Endodermal cell (in vitro differentiated cells): ENCODE measurements around the gene TRERF1. TPM values are rescaled to one million over a fixed set of nuclear protein-coding genes. Genes with fewer than 3 reads are reported as not detected.
"Not testable (repeated sequence)": the region's sequence is repeated elsewhere in the genome, so short reads cannot be mapped to it uniquely, and the experiment has no call there.

Experiments used
- DNase-seq: peaks from one replicate; pipeline ENCODE4 v3.0.0-alpha.2; 2017
- H3K27ac ChIP-seq: 2 replicates; pipeline ENCODE4 v1.5.1; 2013; ENCODE audit warnings: mild to moderate bottlenecking, low read depth, low read length, moderate library complexity
- H3K27me3 ChIP-seq: 2 replicates; pipeline ENCODE4 v1.6.1; 2013; ENCODE audit warnings: mild to moderate bottlenecking, low read length, moderate library complexity; ENCODE audit not compliant: insufficient read depth, control insufficient read depth, poor library complexity, severe bottlenecking
- H3K36me3 ChIP-seq: 2 replicates; pipeline ENCODE4 v1.7.0; 2013; ENCODE audit warnings: mild to moderate bottlenecking, low read length, moderate library complexity; ENCODE audit not compliant: control insufficient read depth, insufficient read depth
- H3K4me1 ChIP-seq: one replicate; pipeline ENCODE4 v1.7.0; 2013; ENCODE audit warnings: low read length; ENCODE audit not compliant: control insufficient read depth, insufficient read depth
- H3K4me3 ChIP-seq: 2 replicates; pipeline ENCODE4 v1.5.1; 2013; ENCODE audit warnings: mild to moderate bottlenecking, low read length, moderate library complexity
- H3K9ac ChIP-seq: 2 replicates; pipeline ENCODE4 v1.6.1; 2013; ENCODE audit warnings: mild to moderate bottlenecking, low read length, moderate library complexity; ENCODE audit not compliant: poor library complexity, severe bottlenecking; ENCODE audit errors: extremely low read depth
- H3K9me3 ChIP-seq: 2 replicates; pipeline ENCODE4 v1.6.1; 2013; ENCODE audit warnings: mild to moderate bottlenecking, low read length, moderate library complexity; ENCODE audit not compliant: control insufficient read depth
- H3K27ac Mint-ChIP-seq: 2 replicates; pipeline ENCODE4 v1.8.0; 2020; ENCODE audit warnings: mixed read lengths
- H3K27me3 Mint-ChIP-seq: 2 replicates; pipeline ENCODE4 v1.8.0; 2021; ENCODE audit warnings: mild to moderate bottlenecking, mixed read lengths; ENCODE audit not compliant: insufficient read depth
- H3K36me3 Mint-ChIP-seq: 2 replicates; pipeline ENCODE4 v1.8.0; 2020; ENCODE audit warnings: low read depth, mixed read lengths
- H3K4me1 Mint-ChIP-seq: 2 replicates; pipeline ENCODE4 v1.8.0; 2020; ENCODE audit warnings: mixed read lengths
- H3K4me3 Mint-ChIP-seq: 2 replicates; pipeline ENCODE4 v1.8.0; 2020; ENCODE audit warnings: mild to moderate bottlenecking, moderate library complexity, mixed read lengths
- H3K9me3 Mint-ChIP-seq: 2 replicates; pipeline ENCODE4 v1.8.0; 2020; ENCODE audit warnings: mild to moderate bottlenecking, mixed read lengths
- WGBS, 2 experiments: methylation state at CpG; one replicate each; pipeline versions ENCODE4 v1.1.5 to v1.1.7; 2013; ENCODE audit warnings: missing lambda C conversion rate in 2 of 2, mixed read lengths in 1 of 2; ENCODE audit not compliant: insufficient coverage in 1 of 2, insufficient read length in 1 of 2; 5-methylcytosine and 5-hydroxymethylcytosine counted together
- total RNA-seq, 2 donors: library from RNA; stranded (reverse); fragmentation: NEBNext Ultra II Directional in 1 of 2; extraction: Animal tissue kit (Norgen Biotek cat#: 25700) in 1 of 2; gene quantifications; 2 replicates in 1 of 2; 3 replicates in 1 of 2; pipeline ENCODE4 v1.2.1, GENCODE V29; 2021
- TF ChIP-seq, protein P1 (sequence below): fragments of 200-600 bp; sonication (generic); conservative IDR thresholded peaks from 2 replicates; pipeline ENCODE4 v1.5.0; 2021; ENCODE audit warnings: antibody characterized with exemption, mild to moderate bottlenecking

The TRERF1 gene
- total RNA-seq, 2 donors from 2014 or later: 4.7 to 5.3 TPM

DNA sequence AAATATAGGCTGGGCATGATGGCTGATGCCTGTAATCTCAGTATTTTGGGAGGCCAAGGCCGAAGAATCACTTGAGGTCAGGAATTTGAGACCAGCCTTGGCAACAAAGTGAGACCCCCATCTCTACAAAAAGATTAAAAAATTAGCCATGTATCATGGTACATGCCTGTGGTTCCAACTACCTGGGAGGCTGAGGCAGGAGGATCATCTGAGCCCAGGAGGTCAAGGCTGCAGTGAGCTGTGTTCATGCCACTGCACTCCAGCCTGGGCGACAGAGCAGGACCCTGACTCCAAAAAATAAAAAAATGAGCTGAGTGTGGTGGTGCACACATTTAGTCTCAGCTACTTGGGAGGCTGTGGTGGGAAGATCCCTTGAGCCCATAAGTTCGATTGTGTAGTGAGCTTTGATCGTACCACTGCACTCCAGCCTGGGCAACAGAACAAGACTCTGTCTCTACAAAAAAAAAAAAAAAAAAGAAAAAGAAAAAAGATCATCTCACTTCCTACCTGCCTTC is 246.9 kb downstream of the TRERF1 start:
- Mint-ChIP-seq H3K4me1 (peaks cover 21% of the 10 kb centered on the region), H3K36me3 (peaks cover 38% of the 10 kb centered on the region), H3K27ac (no peak overlapping the region), H3K9me3 (no peaks in the 10 kb centered on the region), H3K4me3 (no peak overlapping the region), H3K27me3 (no peaks in the 10 kb centered on the region)
- Histone ChIP-seq H3K36me3 (peaks cover 33% of the 10 kb centered on the region), H3K9ac (no peak overlapping the region), H3K4me3 (no peak overlapping the region), H3K27me3 (no peaks in the 10 kb centered on the region), H3K27ac (no peak overlapping the region), H3K4me1 (no peaks in the 10 kb centered on the region), H3K9me3 (no peaks in the 10 kb centered on the region)
- 90 to 98% methylated on average over 2 to 4 of the region's 4 CpGs for WGBS, 2 experiments
- TF ChIP-seq, protein P1, sequence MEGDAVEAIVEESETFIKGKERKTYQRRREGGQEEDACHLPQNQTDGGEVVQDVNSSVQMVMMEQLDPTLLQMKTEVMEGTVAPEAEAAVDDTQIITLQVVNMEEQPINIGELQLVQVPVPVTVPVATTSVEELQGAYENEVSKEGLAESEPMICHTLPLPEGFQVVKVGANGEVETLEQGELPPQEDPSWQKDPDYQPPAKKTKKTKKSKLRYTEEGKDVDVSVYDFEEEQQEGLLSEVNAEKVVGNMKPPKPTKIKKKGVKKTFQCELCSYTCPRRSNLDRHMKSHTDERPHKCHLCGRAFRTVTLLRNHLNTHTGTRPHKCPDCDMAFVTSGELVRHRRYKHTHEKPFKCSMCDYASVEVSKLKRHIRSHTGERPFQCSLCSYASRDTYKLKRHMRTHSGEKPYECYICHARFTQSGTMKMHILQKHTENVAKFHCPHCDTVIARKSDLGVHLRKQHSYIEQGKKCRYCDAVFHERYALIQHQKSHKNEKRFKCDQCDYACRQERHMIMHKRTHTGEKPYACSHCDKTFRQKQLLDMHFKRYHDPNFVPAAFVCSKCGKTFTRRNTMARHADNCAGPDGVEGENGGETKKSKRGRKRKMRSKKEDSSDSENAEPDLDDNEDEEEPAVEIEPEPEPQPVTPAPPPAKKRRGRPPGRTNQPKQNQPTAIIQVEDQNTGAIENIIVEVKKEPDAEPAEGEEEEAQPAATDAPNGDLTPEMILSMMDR: no peak
- no peak for DNase-seq

DNA sequence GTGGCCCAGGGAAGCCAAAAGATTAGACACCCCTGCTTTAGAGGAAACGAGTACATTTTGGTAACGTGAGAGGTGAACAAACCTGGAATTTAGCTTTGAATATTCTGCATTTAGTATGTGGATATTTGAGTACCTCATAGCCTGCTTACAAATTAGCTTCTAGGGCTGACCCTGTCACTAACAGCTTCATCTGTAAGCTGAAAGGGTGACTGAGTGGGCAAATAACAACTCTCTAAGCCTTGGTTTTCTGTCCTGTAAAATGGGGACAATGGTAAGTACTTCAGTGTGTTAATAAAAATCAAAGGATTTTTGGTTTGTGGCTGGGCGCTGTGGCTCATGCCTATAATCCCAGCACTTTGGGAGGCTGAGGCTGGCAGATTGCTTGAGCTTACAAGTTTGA is 248.5 kb downstream of the TRERF1 start:
- Mint-ChIP-seq H3K36me3 (peaks cover 31% of the 10 kb centered on the region), H3K9me3 (no peaks in the 10 kb centered on the region), H3K27ac (no peak overlapping the region), H3K27me3 (no peaks in the 10 kb centered on the region), H3K4me3 (no peak overlapping the region), H3K4me1 (peaks cover 22% of the 10 kb centered on the region)
- Histone ChIP-seq H3K9me3 (no peaks in the 10 kb centered on the region), H3K27me3 (no peaks in the 10 kb centered on the region), H3K36me3 (peaks cover 21% of the 10 kb centered on the region), H3K9ac (no peak overlapping the region), H3K27ac (no peak overlapping the region), H3K4me1 (no peaks in the 10 kb centered on the region), H3K4me3 (no peak overlapping the region)
- no peak for DNase-seq
- 85 to 92% methylated on average over 3 of the region's 3 CpGs for WGBS, 2 experiments
- TF ChIP-seq, protein P1: no peak

DNA sequence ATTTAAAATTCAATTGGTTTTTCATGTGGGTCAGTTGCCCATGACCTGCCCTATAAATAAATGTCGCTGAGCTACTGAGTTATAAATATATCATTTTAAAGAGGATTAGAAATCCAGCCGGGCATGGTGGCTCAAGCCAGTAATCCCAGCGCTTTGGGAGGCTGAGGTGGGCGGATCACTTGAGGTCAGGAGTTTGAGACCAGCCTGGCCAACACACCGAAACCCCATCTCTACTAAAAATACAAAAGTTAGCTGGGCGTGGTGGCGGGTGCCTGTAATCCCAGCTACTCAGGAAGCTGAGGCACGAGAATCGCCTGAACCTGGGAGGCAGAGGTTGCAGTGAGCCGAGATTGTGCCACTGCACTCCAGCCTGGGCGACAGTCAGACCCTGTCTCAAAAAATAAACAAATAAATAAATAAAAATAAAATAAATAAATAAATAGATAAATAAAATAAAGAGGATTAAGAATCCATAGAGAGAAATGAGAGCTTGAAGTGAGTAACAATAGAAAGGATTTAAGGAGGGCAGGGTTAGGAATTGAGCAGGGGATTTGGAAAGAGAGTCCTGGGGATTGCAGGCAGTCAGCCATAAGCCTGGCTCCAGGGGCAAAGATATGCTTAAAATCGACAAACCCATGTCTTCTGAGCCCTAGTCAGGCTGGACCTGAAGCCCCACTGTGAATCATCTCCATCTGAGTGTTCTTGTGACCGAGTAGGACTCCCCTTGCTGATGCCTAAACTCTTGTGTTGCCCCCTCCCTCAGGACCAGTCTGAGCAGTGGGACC is 249.4 kb downstream of the TRERF1 start:
- not testable (repeated sequence) for H3K9me3 ChIP-seq, H3K27me3 Mint-ChIP-seq, DNase-seq, H3K4me1 ChIP-seq, H3K27me3 ChIP-seq, H3K4me3 ChIP-seq, H3K9me3 Mint-ChIP-seq, H3K4me3 Mint-ChIP-seq, H3K9ac ChIP-seq, H3K27ac ChIP-seq
- 91 to 93% methylated on average over 4 to 12 of the region's 13 CpGs for WGBS, 2 experiments
- peak overlapping the region; percentile 32 for H3K27ac Mint-ChIP-seq
- peaks cover 22% of the 10 kb centered on the region for H3K4me1 Mint-ChIP-seq
- peaks cover 23% of the 10 kb centered on the region for H3K36me3 Mint-ChIP-seq
- peaks cover 16% of the 10 kb centered on the region for H3K36me3 ChIP-seq
